Right lobe of liver (tissue), 4 donors: ENCODE results near the gene TFB2M.

Experiments
- POLR2A ChIP-seq: fragments of 450-650 bp; IDR thresholded peaks from one replicate; pipeline ENCODE4 v1.6.1; 2017; ENCODE audit warnings: antibody characterized with exemption, mild to moderate bottlenecking
- TF ChIP-seq, protein P1 (sequence below), 4 donors: fragments of 200-600 bp in 3 of 4; fragments of 450-650 bp in 1 of 4; IDR thresholded peaks; one replicate each; pipeline versions ENCODE4 v1.5.1 to v1.8.0; 2016 to 2022; ENCODE audit warnings: antibody characterized with exemption in 4 of 4, mild to moderate bottlenecking in 2 of 4
- donor health status: DM: no; HTN: no; CAD: no.
- donor health status: DM: no; HTN: no; CAD: no.
- donor health status: DM: no; HTN: yes; CAD: no.

DNA sequence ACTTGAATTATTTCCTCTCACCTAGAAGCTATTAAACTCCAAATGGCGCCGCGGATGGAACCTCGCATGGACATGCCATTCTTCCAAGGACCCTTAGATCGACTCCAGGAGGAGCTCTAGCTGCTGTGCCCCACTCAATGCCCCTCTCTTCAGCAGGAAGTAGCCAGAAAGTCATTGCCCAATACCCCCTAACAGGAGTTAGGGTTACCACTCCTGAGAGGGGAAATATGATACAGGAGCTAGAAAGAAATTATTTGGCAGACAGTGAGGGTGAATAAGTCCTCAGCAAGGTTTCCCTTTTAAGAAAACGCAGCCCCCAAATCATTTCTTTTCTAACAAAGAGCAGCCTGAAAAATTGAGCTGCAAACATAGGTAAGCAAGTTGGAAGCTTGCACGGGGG lies 28.6 kb downstream of the TFB2M start:
- TF ChIP-seq, protein P1, sequence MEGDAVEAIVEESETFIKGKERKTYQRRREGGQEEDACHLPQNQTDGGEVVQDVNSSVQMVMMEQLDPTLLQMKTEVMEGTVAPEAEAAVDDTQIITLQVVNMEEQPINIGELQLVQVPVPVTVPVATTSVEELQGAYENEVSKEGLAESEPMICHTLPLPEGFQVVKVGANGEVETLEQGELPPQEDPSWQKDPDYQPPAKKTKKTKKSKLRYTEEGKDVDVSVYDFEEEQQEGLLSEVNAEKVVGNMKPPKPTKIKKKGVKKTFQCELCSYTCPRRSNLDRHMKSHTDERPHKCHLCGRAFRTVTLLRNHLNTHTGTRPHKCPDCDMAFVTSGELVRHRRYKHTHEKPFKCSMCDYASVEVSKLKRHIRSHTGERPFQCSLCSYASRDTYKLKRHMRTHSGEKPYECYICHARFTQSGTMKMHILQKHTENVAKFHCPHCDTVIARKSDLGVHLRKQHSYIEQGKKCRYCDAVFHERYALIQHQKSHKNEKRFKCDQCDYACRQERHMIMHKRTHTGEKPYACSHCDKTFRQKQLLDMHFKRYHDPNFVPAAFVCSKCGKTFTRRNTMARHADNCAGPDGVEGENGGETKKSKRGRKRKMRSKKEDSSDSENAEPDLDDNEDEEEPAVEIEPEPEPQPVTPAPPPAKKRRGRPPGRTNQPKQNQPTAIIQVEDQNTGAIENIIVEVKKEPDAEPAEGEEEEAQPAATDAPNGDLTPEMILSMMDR (IDR thresholded peaks at IDR 0.05) = no peak
- TF ChIP-seq POLR2A = no peak
